Body of pancreas (tissue), 4 donors: ENCODE measurements around the gene TNP2. TPM values are rescaled to one million over a fixed set of nuclear protein-coding genes. Genes with fewer than 3 reads are reported as not detected.

ENCODE experiments used
- ATAC-seq: fragments of 150-250 bp; one replicate; pipeline ENCODE4 v1.9.1; 2016
- DNase-seq, 4 donors: peaks; one replicate each; pipeline ENCODE4 v3.0.0-alpha.2; 2019
- H3K27ac ChIP-seq, 4 donors: fragments of 200-600 bp; sonication (generic); 1 replicate in 3 of 4; 2 replicates in 1 of 4; pipeline versions ENCODE4 v1.5.1 to v1.6.1; 2016 to 2019; ENCODE audit warnings: mild to moderate bottlenecking in 1 of 4, mixed read lengths in 1 of 4, moderate library complexity in 1 of 4
- H3K27me3 ChIP-seq, 2 donors: fragments of 200-600 bp; sonication (generic); one replicate each; pipeline ENCODE4 v1.6.0; 2016; ENCODE audit warnings: mild to moderate bottlenecking in 1 of 2
- H3K36me3 ChIP-seq, 2 donors: fragments of 200-600 bp; sonication (generic); replicated peaks in 1 of 2; 2 replicates each; pipeline ENCODE4 v1.5.1; 2016; ENCODE audit warnings: low read depth in 2 of 2; ENCODE audit not compliant: insufficient read depth in 1 of 2
- H3K4me1 ChIP-seq: fragments of 200-600 bp; sonication (generic); one replicate; pipeline ENCODE4 v1.6.0; 2016
- H3K4me3 ChIP-seq, 2 donors: fragments of 200-600 bp; sonication (generic); 1 replicate in 1 of 2; 2 replicates in 1 of 2; pipeline ENCODE4 v1.5.1; 2016 to 2019
- H3K9me3 ChIP-seq, 3 donors: fragments of 200-600 bp; sonication (generic); 1 replicate in 2 of 3; 2 replicates in 1 of 3; pipeline ENCODE4 v1.5.1; 2016
- POLR2A ChIP-seq, 3 donors: fragments of 450-650 bp; IDR thresholded peaks; one replicate each; pipeline ENCODE4 v1.6.1; 2016; ENCODE audit warnings: antibody characterized with exemption in 3 of 3, mild to moderate bottlenecking in 2 of 3
- WGBS, 2 donors: methylation state at CpG; one replicate each; pipeline ENCODE4 v1.1.5; 2017; 5-methylcytosine and 5-hydroxymethylcytosine counted together
- intact Hi-C: fragments of 100-400 bp; cut with DNase I; formaldehyde crosslinking; loops from one replicate; pipeline ENCODE4 v1.15.1; 2023
- total RNA-seq, 2 donors: library from RNA; depleted of rRNA; stranded (reverse); fragments of >200 nt; gene quantifications; one replicate each; pipeline ENCODE4 v1.1.0, GENCODE V29; 2016
- TF ChIP-seq, protein P1 (sequence below), 7 experiments: fragments of 450-650 bp in 4 of 7; fragments of 200-600 bp in 3 of 7; sonication (generic) in 3 of 7; IDR thresholded peaks; one replicate each; pipeline ENCODE4 v1.5.1; 2016 to 2019; ENCODE audit warnings: antibody characterized with exemption in 7 of 7

TNP2 gene
- total RNA-seq, 2 donors from 2014 or later: not detected

DNA sequence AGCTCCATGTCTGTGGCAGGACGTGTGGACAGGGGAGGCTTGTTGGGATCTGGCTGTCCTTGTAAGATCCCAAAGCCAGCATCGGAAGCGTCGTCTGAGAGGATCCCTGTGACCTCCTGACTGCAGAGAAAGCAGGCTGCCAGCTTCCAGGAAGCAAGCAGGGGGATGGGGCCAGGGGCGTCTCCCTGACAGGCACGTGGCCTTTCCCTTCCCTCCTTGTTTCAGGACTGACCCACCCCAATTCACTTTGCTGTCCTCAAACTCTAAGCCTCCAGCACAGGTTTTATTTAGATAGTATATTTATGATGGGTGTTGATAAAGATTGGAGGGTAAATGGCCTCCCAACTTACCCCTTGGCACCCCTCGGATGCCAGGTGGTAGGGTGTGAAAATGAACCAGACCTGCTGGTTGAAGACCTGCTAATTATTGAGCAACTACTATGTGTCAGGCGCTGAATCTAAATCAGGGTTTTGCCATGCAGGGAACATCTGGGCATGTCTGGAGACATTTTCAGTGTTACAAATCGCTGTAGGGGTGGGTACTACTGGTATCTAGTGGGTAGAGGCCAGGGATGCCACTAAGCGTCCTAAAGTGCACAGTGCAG, 37.7 kb downstream of the TNP2 start:
- intact Hi-C loops: no loop called here
- no peaks in the 10 kb centered on the region for H3K9me3 ChIP-seq
- ATAC-seq (no peak), DNase-seq (no peak)
- peaks cover 12% of the 10 kb centered on the region for H3K4me1 ChIP-seq
- WGBS, 2 donors: 82 to 91% methylated on average over 8 to 10 of the region's 10 CpGs
- no peak overlapping the region for H3K4me3 ChIP-seq
- no peak overlapping the region for H3K27ac ChIP-seq
- H3K27me3 ChIP-seq: no peaks in the 10 kb centered on the region
- no peaks in the 10 kb centered on the region for H3K36me3 ChIP-seq
- no peak for TF ChIP-seq POLR2A (IDR thresholded peaks at IDR 0.05)
- TF ChIP-seq, protein P1, sequence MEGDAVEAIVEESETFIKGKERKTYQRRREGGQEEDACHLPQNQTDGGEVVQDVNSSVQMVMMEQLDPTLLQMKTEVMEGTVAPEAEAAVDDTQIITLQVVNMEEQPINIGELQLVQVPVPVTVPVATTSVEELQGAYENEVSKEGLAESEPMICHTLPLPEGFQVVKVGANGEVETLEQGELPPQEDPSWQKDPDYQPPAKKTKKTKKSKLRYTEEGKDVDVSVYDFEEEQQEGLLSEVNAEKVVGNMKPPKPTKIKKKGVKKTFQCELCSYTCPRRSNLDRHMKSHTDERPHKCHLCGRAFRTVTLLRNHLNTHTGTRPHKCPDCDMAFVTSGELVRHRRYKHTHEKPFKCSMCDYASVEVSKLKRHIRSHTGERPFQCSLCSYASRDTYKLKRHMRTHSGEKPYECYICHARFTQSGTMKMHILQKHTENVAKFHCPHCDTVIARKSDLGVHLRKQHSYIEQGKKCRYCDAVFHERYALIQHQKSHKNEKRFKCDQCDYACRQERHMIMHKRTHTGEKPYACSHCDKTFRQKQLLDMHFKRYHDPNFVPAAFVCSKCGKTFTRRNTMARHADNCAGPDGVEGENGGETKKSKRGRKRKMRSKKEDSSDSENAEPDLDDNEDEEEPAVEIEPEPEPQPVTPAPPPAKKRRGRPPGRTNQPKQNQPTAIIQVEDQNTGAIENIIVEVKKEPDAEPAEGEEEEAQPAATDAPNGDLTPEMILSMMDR (IDR thresholded peaks at IDR 0.05): no peak

DNA sequence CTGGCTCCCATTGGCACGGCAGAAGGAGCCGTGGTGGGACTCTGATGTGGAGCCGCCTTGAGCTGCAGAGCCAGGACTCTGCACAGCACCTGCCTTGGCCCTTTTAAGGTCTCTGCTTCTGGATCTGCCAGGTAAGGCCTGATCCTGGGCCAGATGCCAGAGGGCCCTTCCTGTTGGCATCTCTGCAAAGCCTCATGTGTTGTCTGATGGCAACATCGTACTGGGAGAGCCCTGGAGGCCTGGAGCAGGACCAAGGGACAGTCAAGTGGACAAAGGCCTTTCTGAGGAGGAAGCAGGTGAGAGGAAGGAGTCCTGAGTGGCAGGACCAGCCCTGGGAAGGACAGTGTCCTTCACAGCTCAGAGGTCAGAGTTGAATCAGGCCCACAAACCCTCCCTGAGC, 39.2 kb downstream of the TNP2 start:
- ATAC-seq (no peak), DNase-seq (peak in 3 of 4 donors; percentile 19 to 52 (median 51))
- intact Hi-C loops: loop anchor here (10.0 kb wide), 2 partner anchors 55 to 125 kb away; partner anchors contain the start of gene PRM1
- H3K27ac ChIP-seq: no peak overlapping the region
- H3K36me3 ChIP-seq: no peaks in the 10 kb centered on the region
- H3K4me3 ChIP-seq: no peak overlapping the region
- WGBS, 2 donors: 67 to 93% methylated on average over 3 to 4 of the region's 4 CpGs
- H3K27me3 ChIP-seq: no peaks in the 10 kb centered on the region
- H3K9me3 ChIP-seq: no peaks in the 10 kb centered on the region
- peaks cover 4% of the 10 kb centered on the region for H3K4me1 ChIP-seq
- TF ChIP-seq, protein P1 (IDR thresholded peaks at IDR 0.05): no peak
- no peak for TF ChIP-seq POLR2A (IDR thresholded peaks at IDR 0.05)

DNA sequence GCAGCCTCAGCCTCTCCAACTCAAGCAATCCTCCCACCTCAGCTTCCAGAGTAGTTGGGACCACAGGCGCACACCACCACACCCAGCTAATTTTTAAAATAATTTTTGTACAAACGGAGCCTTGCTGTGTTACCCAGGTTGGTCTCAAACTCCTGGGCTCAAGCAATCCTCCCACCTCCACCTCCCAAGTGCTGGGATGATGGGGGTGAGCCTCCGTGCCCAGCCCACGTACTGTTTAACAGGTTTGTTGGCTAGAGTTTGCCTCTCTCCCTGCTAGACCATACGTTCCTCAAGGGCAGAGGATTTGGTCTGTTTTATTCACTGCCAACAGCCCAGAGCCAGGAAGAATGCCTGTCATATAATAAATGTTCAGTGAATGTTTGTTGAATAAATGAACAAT, 39.7 kb downstream of the TNP2 start:
- Histone ChIP-seq H3K9me3 (no peaks in the 10 kb centered on the region), H3K4me1 (peaks cover 4% of the 10 kb centered on the region)
- TF ChIP-seq, protein P1 (IDR thresholded peaks at IDR 0.05): no peak
- no peak for TF ChIP-seq POLR2A (IDR thresholded peaks at IDR 0.05)

DNA sequence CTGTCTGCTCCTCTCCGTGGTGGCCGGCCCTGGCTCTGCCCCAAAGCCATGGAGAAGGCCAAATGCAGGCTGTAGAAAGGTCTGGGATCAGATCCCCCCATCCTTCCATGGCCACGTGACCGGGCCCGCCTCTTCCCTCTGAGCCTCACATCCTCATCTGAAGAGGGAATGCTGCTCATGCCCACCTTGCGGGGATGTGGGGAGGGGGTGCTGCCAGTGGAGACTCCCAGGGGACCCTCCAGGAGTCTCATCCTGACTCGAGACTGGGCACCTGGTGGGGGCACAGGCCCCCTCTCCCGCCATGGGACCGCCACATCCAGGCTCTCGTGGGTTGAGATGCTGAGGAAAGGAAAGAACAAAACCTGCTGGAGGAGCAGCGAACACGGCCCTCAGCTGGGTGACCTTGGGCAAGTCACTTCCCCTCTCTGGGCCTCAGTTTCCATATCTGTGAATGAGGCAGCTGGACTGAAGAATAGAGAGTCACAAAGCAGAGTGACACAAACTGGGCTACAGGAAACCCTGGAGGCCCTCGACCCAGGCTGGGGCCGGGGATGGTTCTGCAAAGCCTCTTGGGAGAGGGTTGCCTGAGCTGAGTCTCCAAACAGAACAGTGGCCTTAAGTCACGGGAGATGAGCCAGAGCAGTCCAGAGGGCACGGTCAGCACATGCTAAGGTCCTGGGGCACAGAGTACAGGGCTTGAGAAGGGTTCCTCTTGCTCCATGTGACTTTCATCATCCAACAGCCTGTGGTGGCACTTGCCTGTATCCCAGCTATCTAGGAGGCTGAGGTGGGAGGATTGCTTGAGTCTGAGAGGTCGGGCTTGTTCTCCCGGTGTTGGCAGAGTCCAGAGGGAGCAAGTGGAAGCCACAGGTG, 43.2 kb downstream of the TNP2 start:
- TF ChIP-seq POLR2A (IDR thresholded peaks at IDR 0.05): no peak
- TF ChIP-seq, protein P1 (IDR thresholded peaks at IDR 0.05): no peak
- ATAC-seq (no peak), DNase-seq (no peak)
- Histone ChIP-seq H3K9me3 (no peaks in the 10 kb centered on the region), H3K36me3 (no peaks in the 10 kb centered on the region), H3K27ac (peak overlapping the region in 1 of 4 donors; percentile 25), H3K27me3 (no peaks in the 10 kb centered on the region), H3K4me3 (no peak overlapping the region), H3K4me1 (peaks cover 4% of the 10 kb centered on the region)
- intact Hi-C loops: loop anchor here (10.0 kb wide), 2 partner anchors 59 to 121 kb away; partner anchors contain the start of gene PRM1
- 70 to 72% methylated on average over 12 to 18 of the region's 18 CpGs for WGBS, 2 donors

More for the DNA sequence above, 39.7 kb downstream of the TNP2 start:
- ATAC-seq: no peak
- 67 to 68% methylated on average over 3 to 5 of the region's 5 CpGs for WGBS, 2 donors
- intact Hi-C loops: loop anchor here (10.0 kb wide), 2 partner anchors 55 to 125 kb away; partner anchors contain the start of gene PRM1
- H3K27me3 ChIP-seq: no peaks in the 10 kb centered on the region
- H3K36me3 ChIP-seq: no peaks in the 10 kb centered on the region
- DNase-seq: no peak
- H3K4me3 ChIP-seq: no peak overlapping the region
- H3K27ac ChIP-seq: no peak overlapping the region
